IPS-18c (cell line): ENCODE results near the gene ARVCF.

ENCODE experiments used
- H3K4me3 ChIP-seq: 2 replicates; pipeline ENCODE4 v1.7.0; 2013; ENCODE audit warnings: low read depth, mild to moderate bottlenecking, low read length, moderate library complexity; ENCODE audit not compliant: insufficient read depth
- H3K9me3 ChIP-seq: one replicate; pipeline ENCODE4 v1.6.1; 2013; ENCODE audit warnings: mild to moderate bottlenecking, low read length, moderate library complexity; ENCODE audit not compliant: control insufficient read depth, insufficient read depth

ARVCF gene

DNA sequence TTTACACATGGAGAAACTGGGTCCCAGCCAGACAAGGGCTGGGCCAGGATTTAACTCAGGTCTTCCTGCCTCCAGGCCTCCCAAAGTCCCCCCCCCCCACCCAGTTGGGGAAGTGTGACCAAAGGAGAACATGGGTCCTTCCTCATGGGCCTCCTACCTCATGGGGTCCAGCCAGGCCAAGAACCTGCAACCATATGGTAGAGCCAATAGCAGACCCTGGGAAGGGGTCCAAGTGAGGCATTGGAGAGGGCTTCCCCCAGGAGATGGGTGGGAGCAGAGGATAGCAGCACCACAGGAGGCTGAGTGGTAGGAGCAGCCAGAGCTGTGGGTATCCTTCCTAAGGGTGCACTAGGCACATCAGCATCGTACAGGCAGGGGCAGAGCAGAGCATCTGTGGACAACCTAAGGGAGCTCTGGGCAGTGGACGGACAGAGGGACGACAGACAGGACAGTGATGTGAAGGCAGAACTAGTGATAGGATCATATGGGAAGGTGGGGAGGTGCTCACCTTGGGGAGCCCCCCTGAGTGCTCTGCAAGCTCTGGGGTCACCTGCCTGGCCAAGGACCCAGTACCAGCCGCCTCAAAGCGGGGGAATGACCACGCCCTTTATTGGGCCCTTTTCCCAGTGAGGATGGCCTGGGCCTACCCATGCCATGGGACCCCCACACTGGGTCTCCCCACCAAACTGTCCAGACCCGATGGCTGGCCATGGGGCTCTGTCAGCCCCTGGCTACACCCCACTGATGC is 4.5 kb downstream of the ARVCF start:
- Histone ChIP-seq H3K4me3 (no peak overlapping the region), H3K9me3 (no peaks in the 10 kb centered on the region)

DNA sequence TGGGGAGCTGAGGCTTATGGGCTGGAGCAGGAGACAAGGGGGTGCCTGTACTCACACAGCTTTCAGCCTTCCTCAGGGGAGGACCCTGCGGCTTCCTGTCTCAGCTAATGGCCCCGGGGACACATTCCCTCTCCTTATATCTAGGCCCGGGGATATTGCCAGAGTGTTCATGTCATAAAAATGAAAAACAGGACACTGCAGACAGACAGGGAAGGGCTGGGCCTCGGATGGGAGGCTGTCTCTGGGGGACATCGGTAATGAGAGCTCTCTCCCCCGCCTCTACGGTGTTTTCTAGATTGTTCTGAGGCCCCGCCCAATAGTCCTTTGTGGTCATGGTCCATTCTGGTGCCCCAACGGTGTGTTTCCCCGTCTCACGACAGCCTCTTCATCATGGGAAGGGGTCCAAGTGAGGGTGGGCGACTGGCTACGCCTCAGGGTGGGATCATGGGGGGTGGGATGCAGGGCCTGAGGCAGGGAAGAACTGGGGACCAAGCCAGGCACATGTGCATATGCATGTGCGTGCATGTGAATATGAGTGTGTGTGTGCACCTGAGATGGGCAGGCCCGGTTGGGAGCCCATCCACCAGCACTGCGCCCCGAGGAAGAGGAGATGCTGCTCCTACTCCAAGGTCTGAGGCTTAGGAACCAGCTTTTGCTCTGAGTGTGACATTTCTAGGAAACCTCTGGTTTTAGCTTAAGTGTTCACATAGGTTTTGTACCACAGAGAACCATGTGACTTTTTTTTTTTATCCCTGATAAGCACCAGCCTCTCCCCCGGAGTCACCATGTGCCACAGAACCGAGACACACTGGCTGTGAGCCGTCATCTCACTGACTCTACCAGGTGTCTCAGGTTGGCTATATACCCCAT is 5.3 kb downstream of the ARVCF start:
- Histone ChIP-seq H3K9me3 (no peaks in the 10 kb centered on the region), H3K4me3 (no peak overlapping the region)

DNA sequence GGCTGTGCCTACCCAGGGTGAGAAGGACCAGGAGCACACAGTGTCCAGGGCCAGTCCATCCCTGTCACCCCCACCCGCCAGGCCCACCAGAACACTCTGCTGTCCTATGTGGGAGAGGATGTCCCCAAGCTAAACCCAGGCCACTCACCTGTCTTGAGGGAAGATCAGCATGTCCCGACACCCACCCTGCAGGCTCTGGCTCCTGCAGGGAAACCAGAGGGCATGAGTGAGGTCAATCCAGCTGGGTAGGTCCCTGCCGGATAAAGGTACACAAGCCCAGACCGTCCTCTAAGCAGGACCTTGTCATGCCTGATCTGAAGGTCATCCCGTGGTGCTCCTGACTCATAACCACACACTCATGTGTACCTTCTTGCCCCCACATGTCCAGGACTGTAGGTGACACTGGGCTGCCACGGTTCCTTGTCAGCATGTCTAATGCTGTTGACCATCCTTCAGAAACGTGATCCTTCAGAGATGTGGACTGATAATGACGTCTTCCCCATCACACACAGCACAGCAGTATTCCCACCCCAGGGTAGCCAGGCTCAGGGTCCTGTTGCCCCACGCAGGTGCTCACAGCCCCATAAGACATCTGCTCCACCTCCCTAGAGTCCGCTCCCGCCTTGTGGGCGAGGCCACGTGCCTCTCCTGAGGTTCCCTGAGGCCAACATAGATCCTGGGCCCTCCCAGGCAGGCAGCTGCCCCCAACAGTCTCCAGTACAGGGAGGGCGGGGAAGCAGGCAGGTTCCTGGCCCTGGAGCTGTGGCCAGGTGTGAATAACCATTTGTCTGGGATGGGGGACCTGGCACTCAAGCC is 6.1 kb downstream of the ARVCF start:
- Histone ChIP-seq H3K9me3 (no peaks in the 10 kb centered on the region), H3K4me3 (no peak overlapping the region)

DNA sequence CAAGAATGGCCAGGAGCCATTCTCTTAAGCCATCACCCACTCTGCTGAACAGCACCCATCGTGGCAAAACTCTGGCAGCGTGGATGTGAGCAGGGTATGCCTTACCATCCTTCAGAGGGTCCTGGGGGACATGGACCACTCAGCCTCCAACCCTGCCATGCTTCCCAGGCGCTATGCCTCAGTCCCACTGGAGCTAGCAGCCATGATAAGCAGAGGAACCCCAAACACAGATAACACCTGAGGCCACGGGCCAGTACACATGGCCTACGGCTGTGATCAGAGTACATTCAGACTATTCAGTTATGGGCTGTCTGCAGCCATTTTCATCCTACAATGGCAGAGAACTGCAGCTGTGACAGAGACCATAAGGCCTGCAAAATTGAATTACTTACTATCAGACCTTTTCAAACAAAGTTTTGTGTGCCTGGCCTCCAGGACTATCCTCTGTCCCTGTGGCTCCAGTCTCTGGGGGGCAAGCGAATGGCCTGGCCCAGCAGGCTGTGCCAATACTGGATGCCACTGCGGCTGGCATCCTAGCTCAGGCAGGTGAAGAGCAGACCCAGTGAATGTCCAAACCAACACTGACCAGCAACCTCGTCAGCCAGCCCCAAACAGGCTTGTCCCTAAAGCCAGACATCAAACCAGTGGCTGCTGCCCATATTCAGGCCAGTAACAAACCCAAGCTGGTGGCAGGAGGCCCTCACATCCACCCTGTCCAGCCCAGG is 6.9 kb downstream of the ARVCF start:
- Histone ChIP-seq H3K4me3 (no peak overlapping the region), H3K9me3 (no peaks in the 10 kb centered on the region)

DNA sequence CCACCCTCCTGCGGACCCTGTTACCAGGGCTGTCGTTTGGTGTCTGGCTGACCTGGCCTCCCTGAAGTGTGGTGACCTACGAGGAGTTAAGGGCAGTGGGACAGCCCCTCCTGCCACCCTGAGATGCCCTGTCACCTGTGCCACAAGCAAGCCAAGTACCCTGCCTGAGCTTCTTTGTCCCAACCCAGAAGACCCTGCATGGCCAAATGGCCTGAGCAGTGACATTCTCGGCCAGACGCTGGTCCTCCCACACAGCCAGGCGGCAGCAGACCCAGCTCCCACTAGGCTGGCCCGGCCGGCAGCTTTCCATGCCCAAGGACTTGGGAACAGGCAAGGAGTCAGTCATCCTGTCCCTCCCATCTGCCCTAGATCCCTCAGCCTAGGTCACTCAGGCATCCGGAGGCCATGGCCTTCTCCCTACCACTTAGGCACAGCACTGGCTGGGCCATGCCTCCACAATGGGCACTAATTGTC is 7.6 kb downstream of the ARVCF start:
- Histone ChIP-seq H3K9me3 (no peaks in the 10 kb centered on the region), H3K4me3 (no peak overlapping the region)

DNA sequence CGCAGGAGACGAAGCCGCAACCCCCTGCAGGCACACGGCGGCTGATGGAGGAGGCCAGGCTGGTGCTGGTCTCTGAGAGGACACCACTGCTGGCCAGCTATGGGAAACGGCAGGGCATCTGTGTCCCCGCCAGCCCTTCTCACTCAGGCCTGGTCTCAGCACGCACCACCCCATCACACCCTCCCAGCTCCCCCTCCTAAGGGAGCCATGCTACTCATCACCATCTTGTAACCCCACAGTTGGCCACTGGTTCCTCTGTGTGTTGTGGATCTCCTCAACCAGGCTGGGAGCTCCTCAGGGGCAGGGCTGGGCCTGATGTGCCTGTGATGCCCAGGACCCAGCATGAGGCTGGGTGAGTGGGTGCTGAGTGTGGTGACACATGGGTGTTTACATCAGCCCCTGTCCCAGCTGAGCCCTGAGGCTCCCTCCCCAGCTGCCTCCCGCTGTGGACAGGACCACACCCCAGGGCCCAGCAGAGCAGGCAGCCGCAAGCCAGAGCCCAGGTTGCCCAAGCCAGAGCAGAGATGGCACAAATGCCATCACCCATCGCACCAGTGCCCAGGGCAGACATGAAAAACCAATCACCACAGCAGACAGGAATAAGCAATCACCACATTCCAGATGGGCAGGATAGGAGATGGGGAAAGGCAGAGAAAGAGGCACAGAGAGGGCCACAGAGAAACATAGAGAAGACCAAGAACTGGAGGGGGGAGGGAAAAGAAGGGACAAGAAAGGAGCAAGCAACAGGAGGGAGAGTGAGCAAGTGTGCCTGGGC is 8.2 kb downstream of the ARVCF start:
- Histone ChIP-seq H3K4me3 (no peak overlapping the region), H3K9me3 (no peaks in the 10 kb centered on the region)

DNA sequence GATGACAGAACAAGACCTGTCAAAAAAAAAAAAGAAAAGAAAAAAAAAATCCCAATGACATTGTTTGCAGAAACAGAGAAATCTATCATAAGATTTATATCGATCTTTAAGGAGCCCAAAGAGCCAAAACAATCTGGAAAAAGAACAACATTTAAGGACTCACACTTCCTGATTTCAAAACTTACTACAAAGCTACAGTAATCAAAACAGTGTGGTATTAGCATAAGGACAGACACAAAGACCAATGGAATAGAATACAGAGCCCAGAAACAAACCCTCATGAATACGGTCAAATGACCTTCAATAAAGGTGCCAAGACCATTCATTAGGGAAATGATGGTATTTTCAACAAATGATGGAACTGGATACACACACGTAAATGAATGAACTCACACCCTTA is 12.2 kb downstream of the ARVCF start:
- no peak overlapping the region for H3K4me3 ChIP-seq
- no peaks in the 10 kb centered on the region for H3K9me3 ChIP-seq

DNA sequence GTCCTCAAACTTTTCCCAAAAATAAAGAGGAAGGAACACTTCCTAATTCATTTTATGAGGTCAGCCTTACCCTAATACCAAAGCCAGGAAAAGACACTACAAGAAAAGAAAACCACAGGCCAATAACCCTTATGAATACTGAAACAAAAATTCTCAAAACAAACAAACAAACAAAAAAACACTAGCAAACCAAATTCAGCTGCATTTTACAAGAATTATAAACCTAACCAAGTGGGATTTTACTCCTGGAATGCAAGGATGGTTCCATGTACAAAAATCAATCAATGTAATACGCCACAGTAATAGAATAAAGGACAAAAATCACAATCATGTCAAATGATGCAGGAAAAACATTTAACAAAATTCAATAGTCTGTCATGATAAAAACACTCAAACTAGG is 13.3 kb downstream of the ARVCF start:
- no peak overlapping the region for H3K4me3 ChIP-seq
- peaks cover 2% of the 10 kb centered on the region for H3K9me3 ChIP-seq

DNA sequence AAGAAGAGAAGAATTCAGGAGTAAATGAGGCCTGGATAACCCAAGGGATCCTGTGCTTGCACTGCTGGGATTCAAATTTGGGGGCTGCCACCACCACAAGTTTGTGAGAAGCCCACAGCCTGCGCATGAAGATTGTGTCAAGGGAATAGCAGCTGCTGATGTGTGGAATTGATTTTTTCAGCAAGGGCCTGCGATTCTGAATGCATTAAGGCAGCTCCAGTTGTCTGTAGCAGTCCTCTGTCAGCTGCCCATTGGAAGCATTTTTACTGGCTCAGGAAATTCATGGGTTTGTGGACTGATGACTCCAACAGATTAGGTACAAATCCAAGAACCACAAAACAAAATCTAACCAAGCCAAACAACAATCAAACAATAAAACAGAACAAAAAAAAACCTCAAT is 14.0 kb downstream of the ARVCF start:
- H3K9me3 ChIP-seq = peaks cover 2% of the 10 kb centered on the region
- no peak overlapping the region for H3K4me3 ChIP-seq

DNA sequence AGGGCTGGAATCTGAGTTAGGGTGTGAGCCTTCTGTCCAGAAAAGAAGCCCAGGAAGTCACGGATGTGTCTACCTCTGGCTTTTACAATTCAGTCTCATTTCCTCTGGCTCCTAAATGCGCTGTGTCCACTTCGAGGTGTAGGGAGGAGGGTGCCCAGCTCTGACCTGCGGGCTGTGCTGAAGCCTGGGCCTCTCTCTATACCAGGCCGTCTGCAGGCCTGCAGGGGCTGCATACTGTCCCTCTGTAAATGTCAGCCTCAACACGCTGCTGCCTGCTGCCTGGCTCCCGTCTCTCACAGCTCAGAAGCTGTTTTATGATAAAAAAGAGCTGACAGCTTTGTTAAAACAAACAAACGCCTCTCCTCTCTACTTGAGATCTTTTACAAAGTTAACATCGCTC is 14.5 kb downstream of the ARVCF start:
- H3K9me3 ChIP-seq = peaks cover 2% of the 10 kb centered on the region
- H3K4me3 ChIP-seq = no peak overlapping the region

DNA sequence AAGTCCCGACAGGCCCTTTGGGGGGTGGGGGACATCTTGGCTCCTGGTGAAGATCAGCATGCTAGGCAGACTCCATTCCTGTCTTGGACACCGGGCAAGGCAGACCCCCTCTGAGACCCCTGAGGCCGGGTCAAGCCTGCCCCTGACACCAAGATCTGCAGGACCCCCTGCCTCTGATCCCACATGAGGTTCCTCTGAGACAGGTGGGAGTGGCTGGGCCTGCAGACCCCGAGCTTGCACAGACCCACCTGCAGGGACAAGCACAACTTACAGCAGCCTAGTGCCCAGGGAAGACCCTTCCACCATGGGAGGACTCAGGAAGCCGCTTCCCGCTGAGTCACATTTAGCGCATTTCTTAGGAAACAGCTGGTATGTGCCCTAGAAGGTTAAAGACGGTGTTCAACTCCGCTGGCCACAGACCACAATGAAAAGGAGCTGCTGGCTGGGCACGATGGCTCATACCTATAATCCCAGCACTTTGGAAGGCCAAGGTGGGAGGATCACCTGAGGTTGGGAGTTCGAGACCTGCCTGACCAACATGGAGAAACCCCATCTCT is 15.5 kb downstream of the ARVCF start:
- peaks cover 2% of the 10 kb centered on the region for H3K9me3 ChIP-seq
- no peak overlapping the region for H3K4me3 ChIP-seq

DNA sequence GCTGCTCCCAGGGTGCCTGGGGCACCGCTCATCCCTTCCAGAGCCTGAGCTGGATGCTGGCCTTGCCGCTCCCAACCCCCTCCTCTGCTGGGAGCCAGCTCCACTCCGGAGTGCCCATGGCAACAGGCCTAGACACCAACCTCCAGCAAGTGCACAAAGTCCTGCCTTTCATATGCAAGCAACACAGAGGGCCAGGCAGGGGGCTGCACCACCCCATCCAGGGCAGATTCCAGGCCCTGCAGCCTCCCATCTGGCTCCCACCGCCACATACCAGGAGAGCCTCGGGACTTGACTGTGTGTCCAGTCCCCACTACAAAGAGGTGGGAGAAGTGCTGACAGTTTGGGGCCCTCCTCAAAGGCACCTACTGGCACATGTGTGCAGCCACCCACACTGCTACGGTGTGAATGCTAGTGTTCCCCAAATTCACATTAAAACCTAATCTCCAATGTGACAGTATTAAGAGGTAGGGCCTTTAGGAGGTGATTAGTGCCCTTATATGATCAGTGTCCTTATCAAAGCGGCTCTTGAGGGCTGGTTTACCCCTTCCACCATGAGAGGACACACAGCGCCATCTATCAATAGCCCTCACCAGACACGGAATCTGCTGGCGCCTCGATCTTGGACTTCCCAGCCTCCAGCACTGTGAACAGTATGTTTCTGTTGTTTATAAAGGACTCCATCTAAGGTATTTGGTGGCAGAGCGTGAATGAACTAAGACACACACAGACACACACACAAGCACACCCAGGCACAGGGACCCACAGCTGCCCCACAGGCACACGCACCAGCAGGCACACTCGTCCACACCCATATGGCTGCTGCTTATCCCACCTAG is 16.2 kb downstream of the ARVCF start:
- Histone ChIP-seq H3K4me3 (no peak overlapping the region), H3K9me3 (peaks cover 2% of the 10 kb centered on the region)

DNA sequence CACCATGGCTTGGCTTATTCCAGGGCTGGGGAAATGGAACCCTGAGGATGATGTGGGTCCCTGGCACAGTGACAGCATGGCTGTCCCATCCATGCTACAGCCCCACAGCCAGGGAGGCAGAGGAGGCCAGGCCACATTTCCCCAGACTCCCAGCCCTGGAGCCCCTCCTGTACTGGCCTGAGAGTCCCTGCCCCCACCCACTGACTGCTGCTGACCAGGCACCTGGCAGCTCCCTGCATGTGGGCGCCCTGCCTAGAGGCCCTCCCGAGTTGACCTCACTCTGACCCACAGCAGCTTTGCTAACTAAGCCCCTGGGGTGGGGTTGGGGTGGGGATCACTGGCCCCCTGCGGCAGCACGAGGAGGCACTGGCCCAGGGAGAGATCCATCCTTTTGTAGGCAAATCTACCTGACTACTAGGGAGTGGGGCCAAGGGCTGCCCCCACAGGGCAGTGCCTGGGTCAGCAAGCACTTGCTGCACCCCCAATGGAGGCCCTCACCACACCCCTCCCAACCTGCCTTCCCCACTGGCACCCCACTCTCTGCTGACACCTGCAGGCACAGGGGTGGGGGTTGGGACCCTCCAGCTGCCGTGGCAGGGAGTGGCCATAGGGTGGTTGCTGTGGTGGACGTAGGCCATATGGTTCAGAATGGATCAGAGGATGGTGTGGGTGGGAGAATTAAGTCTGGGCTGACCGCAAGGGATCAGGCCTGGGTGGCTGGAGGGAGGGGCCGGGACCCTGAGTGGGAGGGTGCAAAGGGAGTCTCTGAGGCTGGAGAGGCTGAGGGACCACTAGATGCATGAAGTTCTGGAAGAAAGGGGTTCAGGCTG is 17.4 kb downstream of the ARVCF start:
- Histone ChIP-seq H3K4me3 (no peak overlapping the region), H3K9me3 (peaks cover 2% of the 10 kb centered on the region)

DNA sequence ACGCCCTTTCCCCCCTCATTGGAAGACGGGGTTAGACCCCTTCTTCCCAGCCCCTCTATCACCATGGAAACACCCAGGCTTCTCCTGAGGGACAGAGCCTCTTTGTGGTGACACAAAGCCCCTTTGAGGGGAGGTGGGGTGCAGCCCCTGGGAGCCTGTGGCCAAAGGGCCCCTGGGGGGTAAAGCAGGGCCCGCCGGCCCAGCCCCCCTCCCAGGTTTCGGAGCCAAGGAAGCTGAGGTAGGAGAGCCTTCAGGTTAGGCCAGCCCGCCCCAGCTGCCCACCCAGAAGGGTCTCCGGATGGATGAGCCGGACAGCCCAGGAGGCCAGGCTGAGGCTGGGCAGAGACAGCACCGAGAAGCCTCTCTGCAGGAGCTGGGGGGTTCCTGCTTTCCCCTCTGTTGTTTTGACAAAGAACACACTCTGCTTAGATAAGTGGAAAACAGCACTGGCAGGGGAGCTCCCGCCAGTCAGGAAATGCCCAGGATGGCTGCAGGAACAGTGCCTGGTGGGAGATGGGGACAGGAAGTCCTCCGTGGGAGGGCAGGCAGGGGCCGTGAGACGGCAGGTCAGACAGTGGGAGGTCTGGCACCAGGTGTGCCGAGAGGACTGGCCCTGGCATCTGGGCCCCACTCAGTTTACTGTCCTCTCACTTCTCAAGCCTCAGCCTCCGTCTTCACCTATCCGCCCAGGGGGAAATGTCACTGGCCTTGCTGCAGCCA is 18.2 kb downstream of the ARVCF start:
- Histone ChIP-seq H3K9me3 (peaks cover 2% of the 10 kb centered on the region), H3K4me3 (no peak overlapping the region)
